Loucy (cell line): ENCODE measurements around the gene EP400.

Experiments
- H2AFZ ChIP-seq: fragments of 200-600 bp; sonication (generic); 2 replicates; pipeline ENCODE4 v1.6.0; 2016; ENCODE audit warnings: antibody characterized with exemption, mild to moderate bottlenecking, low read length, moderate library complexity
- H3F3A ChIP-seq: fragments of 200-600 bp; 2 replicates; pipeline ENCODE4 v1.6.0; 2016; ENCODE audit warnings: antibody characterized with exemption, low read depth, mild to moderate bottlenecking
- H3K27me3 ChIP-seq: fragments of 200-600 bp; sonication (generic); 2 replicates; pipeline ENCODE4 v1.6.1; 2014; ENCODE audit warnings: low read length, mild to moderate bottlenecking; ENCODE audit not compliant: insufficient read depth, poor library complexity, severe bottlenecking
- H3K36me3 ChIP-seq: fragments of 200-600 bp; sonication (generic); 2 replicates; pipeline ENCODE4 v1.6.1; 2016; ENCODE audit warnings: low read length; ENCODE audit not compliant: insufficient read depth
- H3K4me1 ChIP-seq: fragments of 200-600 bp; sonication (generic); 2 replicates; pipeline ENCODE4 v1.5.1; 2014; ENCODE audit warnings: low read length, mild to moderate bottlenecking; ENCODE audit not compliant: insufficient read depth, poor library complexity, severe bottlenecking
- H3K4me2 ChIP-seq: fragments of 200-600 bp; sonication (generic); 2 replicates; pipeline ENCODE4 v1.6.0; 2014; ENCODE audit warnings: antibody characterized with exemption, low read length, low read depth, mild to moderate bottlenecking; ENCODE audit not compliant: poor library complexity, severe bottlenecking
- H3K4me3 ChIP-seq: fragments of 200-600 bp; sonication (generic); 2 replicates; pipeline ENCODE4 v1.5.1; 2014; ENCODE audit warnings: low read length, mild to moderate bottlenecking, mixed read lengths; ENCODE audit not compliant: poor library complexity, severe bottlenecking
- H3K79me2 ChIP-seq: fragments of 200-600 bp; sonication (generic); 2 replicates; pipeline ENCODE4 v1.6.1; 2014; ENCODE audit warnings: low read length; ENCODE audit not compliant: insufficient read depth
- H3K9ac ChIP-seq: fragments of 200-600 bp; sonication (generic); 2 replicates; pipeline ENCODE4 v1.6.0; 2014; ENCODE audit warnings: mild to moderate bottlenecking, low read depth, low read length, moderate library complexity; ENCODE audit not compliant: poor library complexity, severe bottlenecking
- H3K9me2 ChIP-seq: fragments of 200-600 bp; sonication (generic); replicated peaks from 2 replicates; pipeline ENCODE4 v1.6.1; 2016; ENCODE audit warnings: low read depth, low read length, mixed read lengths
- H3K9me3 ChIP-seq: fragments of 200-600 bp; sonication (generic); 2 replicates; pipeline ENCODE4 v1.6.1; 2014; ENCODE audit warnings: mild to moderate bottlenecking, antibody characterized with exemption, low read length, low read depth; ENCODE audit not compliant: insufficient read depth
- H4K20me1 ChIP-seq: fragments of 200-600 bp; sonication (generic); 2 replicates; pipeline ENCODE4 v1.6.0; 2014; ENCODE audit warnings: antibody characterized with exemption, low read length, mild to moderate bottlenecking; ENCODE audit not compliant: insufficient read depth, poor library complexity, severe bottlenecking
- CTCF ChIP-seq: fragments of 200-600 bp; sonication (generic); conservative IDR thresholded peaks from 2 replicates; pipeline ENCODE4 v1.5.1; 2014; ENCODE audit warnings: mild to moderate bottlenecking, antibody characterized with exemption, low read length
- EZH2phosphoT487 ChIP-seq: fragments of 200-600 bp; IDR thresholded peaks from 2 replicates; pipeline ENCODE4 v1.6.1; 2018; ENCODE audit warnings: antibody characterized with exemption, mild to moderate bottlenecking, moderate library complexity, borderline replicate concordance

Gene EP400

GRCh38 chr12:132061197-132061596, 111.5 kb downstream of the EP400 start:
- peaks cover 61% of the 10 kb centered on the region; the same call in 1 of the 2 replicates for H3K36me3 ChIP-seq
- H3F3A ChIP-seq: no peaks in the 10 kb centered on the region
- H4K20me1 ChIP-seq: no peaks in the 10 kb centered on the region
- no peaks in the 10 kb centered on the region for H3K9me2 ChIP-seq
- no peaks in the 10 kb centered on the region for H3K27me3 ChIP-seq
- H2AFZ ChIP-seq: no peak overlapping the region
- H3K4me3 ChIP-seq: no peak overlapping the region
- H3K4me1 ChIP-seq: peaks cover 8% of the 10 kb centered on the region
- no peak overlapping the region for H3K9ac ChIP-seq
- H3K9me3 ChIP-seq: no peaks in the 10 kb centered on the region
- TF ChIP-seq EZH2phosphoT487: no peak
- TF ChIP-seq CTCF: no peak
- no peak overlapping the region for H3K4me2 ChIP-seq
- no peaks in the 10 kb centered on the region for H3K79me2 ChIP-seq

- Histone ChIP-seq H4K20me1 (no peaks in the 10 kb centered on the region), H3K4me3 (no peak overlapping the region), H3K9me3 (no peaks in the 10 kb centered on the region), H3F3A (no peaks in the 10 kb centered on the region), H3K4me1 (peaks cover 14% of the 10 kb centered on the region), H3K27me3 (no peaks in the 10 kb centered on the region), H3K9ac (no peak overlapping the region), H3K79me2 (no peaks in the 10 kb centered on the region), H2AFZ (no peak overlapping the region), H3K4me2 (no peak overlapping the region), H3K9me2 (no peaks in the 10 kb centered on the region), H3K36me3 (peaks cover 59% of the 10 kb centered on the region; the same call in 1 of the 2 replicates)
- TF ChIP-seq CTCF: no peak
Observed at GRCh38 chr12:132061641-132062430, 112.1 kb downstream of the EP400 start.

- Histone ChIP-seq H4K20me1 (no peaks in the 10 kb centered on the region), H3K4me3 (no peak overlapping the region), H3F3A (no peaks in the 10 kb centered on the region), H3K36me3 (peaks cover 59% of the 10 kb centered on the region; the same call in 1 of the 2 replicates), H3K4me2 (no peak overlapping the region), H3K4me1 (peaks cover 15% of the 10 kb centered on the region), H2AFZ (no peak overlapping the region), H3K27me3 (no peaks in the 10 kb centered on the region), H3K79me2 (no peaks in the 10 kb centered on the region), H3K9me3 (no peaks in the 10 kb centered on the region), H3K9ac (no peak overlapping the region), H3K9me2 (no peaks in the 10 kb centered on the region)
- TF ChIP-seq EZH2phosphoT487 (no peak), CTCF (no peak)
Observed at GRCh38 chr12:132062481-132062880, 112.7 kb downstream of the EP400 start.
